T-cell (primary cell): ENCODE results near the gene HSPB2. TPM values are rescaled to one million over a fixed set of nuclear protein-coding genes. Genes with fewer than 3 reads are reported as not detected.

ENCODE experiments used
- ATAC-seq, 4 experiments: fragments of 200-7000 bp in 3 of 4; fragments of 150-1000 bp in 1 of 4; cut with Tn5 transposase; replicated peaks in 1 of 4; 1 replicate in 3 of 4; 2 replicates in 1 of 4; pipeline ENCODE4 v1.10.0; 2021; ENCODE audit warnings: moderate library complexity in 3 of 4, mild to moderate bottlenecking in 2 of 4, moderate number of reproducible peaks in 1 of 4
- CTCF ChIA-PET, 2 donors: fragments of 300-600 bp; sonication (Branson Sonifier 250); formaldehyde crosslinking; loops; one replicate each; lab custom pipeline; 2022; ENCODE audit warnings: antibody characterized with exemption in 2 of 2; lab: Charles Lee
- POLR2A ChIA-PET, 2 donors: fragments of 300-600 bp; sonication (Branson Sonifier 250); formaldehyde crosslinking; loops; one replicate each; lab custom pipeline; 2022; ENCODE audit warnings: antibody characterized with exemption in 2 of 2; lab: Charles Lee
- DNase-seq, 35 experiments: peaks; one replicate each; pipeline versions ENCODE4 v3.0.0 to v3.0.0-alpha.2; 2013 to 2023
- H3K27ac ChIP-seq: one replicate; pipeline ENCODE4 v1.5.1; 2013; ENCODE audit warnings: low read length
- H3K27me3 ChIP-seq, 2 experiments: replicated peaks in 1 of 2; 1 replicate in 1 of 2; 2 replicates in 1 of 2; pipeline versions ENCODE4 v1.6.1 to v1.7.0; 2013; ENCODE audit warnings: low read length in 1 of 2, mixed read lengths in 1 of 2; ENCODE audit not compliant: control insufficient read depth in 2 of 2, insufficient read depth in 2 of 2; ENCODE audit errors: extremely low read depth in 1 of 2
- H3K36me3 ChIP-seq, 2 donors: 1 replicate in 1 of 2; 2 replicates in 1 of 2; pipeline versions ENCODE4 v1.6.1 to v1.7.0; 2013; ENCODE audit warnings: low read length in 1 of 2; ENCODE audit not compliant: control insufficient read depth in 2 of 2, insufficient read depth in 1 of 2; ENCODE audit errors: extremely low read depth in 1 of 2
- H3K4me1 ChIP-seq, 2 experiments: 1 replicate in 1 of 2; 2 replicates in 1 of 2; pipeline versions ENCODE4 v1.6.1 to v1.7.0; 2013; ENCODE audit warnings: low read length in 2 of 2, mixed read lengths in 1 of 2; ENCODE audit not compliant: insufficient read depth in 2 of 2, control insufficient read depth in 1 of 2; ENCODE audit errors: extremely low read depth in 1 of 2
- H3K4me3 ChIP-seq, 2 donors: 1 replicate in 1 of 2; 2 replicates in 1 of 2; pipeline versions ENCODE4 v1.5.1 to v1.7.0; 2013; ENCODE audit warnings: mild to moderate bottlenecking in 2 of 2, low read length in 1 of 2, moderate library complexity in 1 of 2; ENCODE audit not compliant: control insufficient read depth in 1 of 2; ENCODE audit errors: extremely low read depth in 1 of 2
- H3K9me3 ChIP-seq: 2 replicates; pipeline ENCODE4 v1.7.0; 2013
- H3K27ac Mint-ChIP-seq, 2 donors: one replicate each; pipeline ENCODE4 v1.8.0; 2020 to 2021; ENCODE audit warnings: mild to moderate bottlenecking in 2 of 2, mixed read lengths in 2 of 2
- H3K27me3 Mint-ChIP-seq, 2 donors: one replicate each; pipeline ENCODE4 v1.8.0; 2021 to 2022; ENCODE audit warnings: mixed read lengths in 2 of 2
- H3K36me3 Mint-ChIP-seq: one replicate; pipeline ENCODE4 v1.8.0; 2021; ENCODE audit warnings: mixed read lengths
- H3K4me1 Mint-ChIP-seq, 3 donors: one replicate each; pipeline ENCODE4 v1.8.0; 2020 to 2022; ENCODE audit warnings: mixed read lengths in 3 of 3, mild to moderate bottlenecking in 1 of 3
- H3K4me3 Mint-ChIP-seq, 3 donors: one replicate each; pipeline ENCODE4 v1.8.0; 2020 to 2022; ENCODE audit warnings: mild to moderate bottlenecking in 3 of 3, mixed read lengths in 3 of 3, moderate library complexity in 3 of 3
- H3K9me3 Mint-ChIP-seq, 3 donors: one replicate each; pipeline ENCODE4 v1.8.0; 2020 to 2022; ENCODE audit warnings: mixed read lengths in 3 of 3
- WGBS: methylation state at CpG from one replicate; pipeline ENCODE4 v1.1.5; 2013; ENCODE audit warnings: missing lambda C conversion rate; ENCODE audit not compliant: insufficient coverage; 5-methylcytosine and 5-hydroxymethylcytosine counted together
- total RNA-seq, 35 experiments: library from RNA in 6 of 35; stranded (reverse) in 6 of 35; fragments of 120-200 nt in 1 of 35; gene quantifications; one replicate each; pipeline versions ENCODE4 v1.2.1 to v1.2.4 and lab custom pipeline; 2013 to 2026

HSPB2 gene, protein sequence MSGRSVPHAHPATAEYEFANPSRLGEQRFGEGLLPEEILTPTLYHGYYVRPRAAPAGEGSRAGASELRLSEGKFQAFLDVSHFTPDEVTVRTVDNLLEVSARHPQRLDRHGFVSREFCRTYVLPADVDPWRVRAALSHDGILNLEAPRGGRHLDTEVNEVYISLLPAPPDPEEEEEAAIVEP
- total RNA-seq (not detected), total RNA-seq (lab: John Stamatoyannopoulos, UW) (0 reads per million in 29 experiments)
- not detected for total RNA-seq (2013)

DNA sequence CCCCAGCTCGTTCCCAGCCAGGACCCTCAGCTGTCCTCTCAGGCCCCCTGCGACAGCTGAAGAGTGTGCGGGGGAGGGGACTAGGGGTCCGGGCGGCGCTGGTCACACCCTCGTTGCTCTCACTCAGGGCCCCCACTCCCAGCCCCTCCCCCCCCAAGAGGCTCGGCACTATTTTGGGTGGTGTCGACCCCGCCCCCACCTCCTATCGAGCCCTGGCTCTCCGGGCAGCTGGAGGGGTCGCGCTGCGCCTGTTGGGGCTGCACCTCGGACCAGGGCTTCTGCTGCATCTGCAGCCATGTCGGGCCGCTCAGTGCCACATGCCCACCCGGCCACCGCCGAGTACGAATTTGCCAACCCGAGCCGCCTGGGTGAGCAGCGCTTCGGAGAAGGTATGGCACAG, at the start of gene HSPB2:
Gene HSPB2 (plus strand): TSS at position 200 of the 400 bp plus-strand sequence. CDS start 96 bp downstream, at position 296.
- no peaks in the 10 kb centered on the region for H3K9me3 Mint-ChIP-seq

DNA sequence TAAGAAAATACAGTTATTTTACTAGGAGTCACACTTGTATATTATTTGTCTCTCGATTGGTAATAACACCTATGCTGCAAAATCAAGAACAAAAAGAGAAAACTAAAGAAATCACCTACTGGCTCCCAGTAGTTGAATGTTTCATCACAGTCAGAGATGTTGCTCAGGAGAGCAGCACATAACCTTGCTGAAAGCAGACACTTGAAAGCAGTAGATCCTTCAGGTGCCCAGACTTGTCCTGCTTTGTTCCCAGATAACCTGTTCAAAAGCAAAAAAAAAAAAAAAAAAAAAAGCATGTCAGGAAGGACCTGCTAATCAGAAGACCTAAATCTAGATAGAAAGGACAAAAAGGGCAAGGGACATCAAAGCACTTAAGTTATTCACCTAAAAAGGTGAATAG, 42.4 kb upstream of the HSPB2 start:
- POLR2A ChIA-PET = interaction anchor here (0.6 to 1.2 kb wide), 4 partner anchors 67 to 205 kb away, joined by 3 to 16 read pairs (median 12); partner anchors contain the start of gene DIXDC1 (in 1 of the 2)
- no peaks in the 10 kb centered on the region for H3K27me3 Mint-ChIP-seq
- H3K4me3 Mint-ChIP-seq = peak overlapping the region; percentile 32 to 91 (median 34)
- ATAC-seq = no peak
- H3K4me3 ChIP-seq = no peak overlapping the region
- no peak overlapping the region for H3K27ac Mint-ChIP-seq
- H3K9me3 Mint-ChIP-seq = no peaks in the 10 kb centered on the region
- CTCF ChIA-PET = interaction anchor here (0.6 to 2.8 kb wide), 9 partner anchors 11 to 1574 kb away, joined by 3 to 20 read pairs (median 5); partner anchors contain the start of genes CFAP68 (in 1 of the 2) and PPP2R1B (in 1 of the 2)
- H3K36me3 ChIP-seq = peaks cover 0 to 37% of the 10 kb centered on the region in 2 donors
- H3K4me1 ChIP-seq = peaks cover 4 to 8% of the 10 kb centered on the region in 2 experiments
- peaks cover 18 to 26% (median 22%) of the 10 kb centered on the region in 3 donors for H3K4me1 Mint-ChIP-seq
- H3K36me3 Mint-ChIP-seq = peaks cover 37% of the 10 kb centered on the region
- DNase-seq = no peak
- no CpG with 5 or more reads among the region's 1 CpG for WGBS
- H3K27ac ChIP-seq = peak overlapping the region; percentile 76
- H3K27me3 ChIP-seq = no peaks in the 10 kb centered on the region
- no peaks in the 10 kb centered on the region for H3K9me3 ChIP-seq

More for the DNA sequence above, at the start of gene HSPB2:
- H3K27me3 Mint-ChIP-seq = peaks cover 52 to 61% of the 10 kb centered on the region in 2 donors
- Histone ChIP-seq H3K36me3 (no peaks in the 10 kb centered on the region), H3K9me3 (no peaks in the 10 kb centered on the region), H3K27me3 (peaks cover 12 to 44% of the 10 kb centered on the region in 2 experiments), H3K4me3 (no peak within 1 kb of the TSS), H3K27ac (no peak within 1 kb of the TSS), H3K4me1 (peaks cover 0 to 4% of the 10 kb centered on the region in 2 experiments)
- WGBS = 18% methylated on average over 12 of the region's 26 CpGs
- no peak for DNase-seq
- no peak within 1 kb of the TSS for H3K27ac Mint-ChIP-seq
- CTCF ChIA-PET = no interaction called here
- no peaks in the 10 kb centered on the region for H3K36me3 Mint-ChIP-seq
- H3K4me3 Mint-ChIP-seq = no peak within 1 kb of the TSS
- no peak for ATAC-seq
- POLR2A ChIA-PET = interaction anchor here in 1 of 2 donors (0.5 to 0.6 kb wide), 2 partner anchors 17 to 21 kb away, joined by 5 to 7 read pairs; no protein-coding TSS in a partner anchor
- no peaks in the 10 kb centered on the region for H3K4me1 Mint-ChIP-seq

DNA sequence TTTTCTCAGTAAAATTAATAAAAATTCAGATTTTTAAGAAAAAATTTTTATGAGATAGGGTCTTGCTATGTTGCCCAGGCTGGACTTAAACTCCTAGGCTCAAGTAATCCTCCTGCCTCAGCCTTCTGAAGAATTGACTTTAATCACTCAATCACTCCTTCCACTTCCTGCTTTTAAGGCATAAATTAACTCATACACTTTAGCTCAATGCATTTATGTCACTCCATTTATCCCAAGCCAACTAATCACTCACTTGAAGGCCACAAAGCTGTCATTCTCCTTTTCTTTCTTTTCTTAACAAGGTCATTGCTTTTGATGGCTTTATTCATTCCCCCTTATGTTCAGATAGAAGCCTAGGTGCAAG, 42.0 kb upstream of the HSPB2 start:
- no peak for DNase-seq
- Histone ChIP-seq H3K27me3 (no peaks in the 10 kb centered on the region), H3K27ac (peak overlapping the region; percentile 76), H3K36me3 (peaks cover 0 to 39% of the 10 kb centered on the region in 2 donors), H3K4me1 (peaks cover 4 to 8% of the 10 kb centered on the region in 2 experiments), H3K4me3 (peak overlapping the region; percentile 72 to 79), H3K9me3 (no peaks in the 10 kb centered on the region)
- Mint-ChIP-seq H3K4me3 (peak overlapping the region; percentile 90 to 94 (median 91)), H3K27ac (peak overlapping the region; percentile 85 to 89), H3K27me3 (no peaks in the 10 kb centered on the region), H3K36me3 (peaks cover 34% of the 10 kb centered on the region), H3K4me1 (peaks cover 18 to 26% (median 22%) of the 10 kb centered on the region in 3 donors), H3K9me3 (no peaks in the 10 kb centered on the region)
- CTCF ChIA-PET = interaction anchor here (0.6 to 2.8 kb wide), 10 partner anchors 11 to 1575 kb away, joined by 3 to 20 read pairs (median 6); partner anchors contain the start of genes CFAP68 (in 1 of the 2) and PPP2R1B (in 1 of the 2)
- ATAC-seq = no peak
- POLR2A ChIA-PET = interaction anchor here (0.6 to 1.2 kb wide), 4 partner anchors 67 to 204 kb away, joined by 3 to 16 read pairs (median 12); partner anchors contain the start of gene DIXDC1 (in 1 of the 2)

DNA sequence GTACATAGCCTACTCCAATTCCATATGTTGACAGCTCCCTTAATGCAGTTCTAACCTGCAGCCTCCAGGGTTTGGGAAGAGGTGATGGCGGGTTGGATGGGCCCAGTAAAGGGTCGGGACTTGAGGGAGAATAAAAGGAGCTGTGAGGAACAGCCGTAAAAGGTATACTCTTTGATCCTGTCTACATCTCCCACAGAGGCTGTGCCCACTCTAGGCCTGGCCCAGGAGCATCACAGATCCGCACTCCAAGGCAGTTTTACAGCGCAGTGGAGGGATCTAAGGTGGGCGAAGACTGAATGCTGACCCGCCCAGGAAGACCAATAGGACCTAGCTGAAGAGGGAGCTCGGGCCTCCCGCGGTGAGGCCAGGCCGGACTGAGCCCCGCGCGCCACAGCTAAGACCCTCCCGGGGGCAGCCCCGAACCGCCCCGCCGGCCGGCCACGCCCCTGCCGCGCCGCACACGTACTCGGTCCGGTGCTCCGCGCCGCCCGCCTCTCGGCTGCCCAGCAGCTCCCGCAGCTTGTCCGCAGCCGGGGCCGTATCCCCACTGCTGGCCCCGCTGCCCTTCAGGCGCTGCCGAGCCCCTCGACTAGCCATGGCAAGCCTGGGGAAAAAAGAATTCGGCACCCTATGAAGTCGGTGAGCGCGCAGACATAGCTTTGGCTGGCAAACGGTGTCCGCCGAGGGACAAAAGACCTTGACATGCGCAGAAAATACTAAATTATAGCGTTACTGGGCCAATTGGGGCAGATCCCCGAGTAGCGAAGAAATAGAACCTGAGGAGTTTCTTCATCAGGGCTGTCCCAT, 41.4 kb upstream of the HSPB2 start, which contains the start of gene ALG9:
Gene ALG9 (minus strand): TSS at position 696 of the 807 bp plus-strand sequence. CDS start 99 bp downstream, at position 597.
- Mint-ChIP-seq H3K27ac (peak within 1 kb of the TSS; percentile 93 to 94), H3K9me3 (no peaks in the 10 kb centered on the region), H3K27me3 (no peaks in the 10 kb centered on the region), H3K4me3 (peak within 1 kb of the TSS; percentile 90 to 94 (median 91)), H3K4me1 (peaks cover 18 to 26% (median 22%) of the 10 kb centered on the region in 3 donors), H3K36me3 (peaks cover 33% of the 10 kb centered on the region)
- peak within 1 kb of the TSS; percentile 76 for H3K27ac ChIP-seq
- ChIA-PET POLR2A (interaction anchor here (0.6 to 1.8 kb wide), 8 partner anchors 11 to 274 kb away, joined by 3 to 16 read pairs (median 6); partner anchors contain the start of gene DIXDC1 (in 1 of the 2)), CTCF (interaction anchor here (0.5 to 2.8 kb wide), 17 partner anchors 9 to 1442 kb away, joined by 3 to 20 read pairs (median 4); partner anchors contain the start of genes CFAP68 (in 1 of the 2) and PPP2R1B (in 1 of the 2))
- H3K9me3 ChIP-seq = no peaks in the 10 kb centered on the region
- peak; percentile 71 to 92 (median 86) for DNase-seq
- no peaks in the 10 kb centered on the region for H3K27me3 ChIP-seq
- WGBS = under 1% methylated on average over 48 of the region's 51 CpGs
- H3K4me3 ChIP-seq = peak within 1 kb of the TSS; percentile 72 to 79
- H3K4me1 ChIP-seq = peaks cover 4 to 8% of the 10 kb centered on the region in 2 experiments
- peaks cover 0 to 41% of the 10 kb centered on the region in 2 donors for H3K36me3 ChIP-seq
- ATAC-seq = peak; percentile 89 to 91 (median 90)

DNA sequence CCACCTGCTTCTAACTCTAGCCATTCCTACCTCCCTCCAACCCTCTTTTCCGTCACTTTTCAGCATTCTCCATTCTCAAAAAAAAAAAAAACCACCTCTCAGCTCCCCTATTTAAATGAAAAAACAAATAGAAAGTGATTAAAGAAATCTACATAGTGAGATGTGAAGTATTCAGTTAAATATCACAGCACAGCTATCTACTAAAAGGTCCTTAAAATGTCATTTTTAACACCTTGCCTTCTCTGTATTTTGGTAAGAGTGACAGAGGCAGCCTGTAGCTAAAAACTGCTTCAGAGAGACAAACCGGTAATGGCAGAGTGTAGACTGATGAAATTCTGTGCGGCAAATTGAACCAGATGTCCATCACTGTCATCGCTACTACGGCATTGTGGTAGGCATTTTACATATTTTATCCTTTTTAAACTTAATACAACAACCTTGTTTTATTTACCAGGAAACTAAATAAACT, 40.8 kb upstream of the HSPB2 start:
- Mint-ChIP-seq H3K27ac (peak overlapping the region; percentile 93 to 94), H3K27me3 (no peaks in the 10 kb centered on the region), H3K4me1 (peaks cover 18 to 24% (median 22%) of the 10 kb centered on the region in 3 donors), H3K4me3 (peak overlapping the region; percentile 90 to 94 (median 91)), H3K9me3 (no peaks in the 10 kb centered on the region), H3K36me3 (peaks cover 28% of the 10 kb centered on the region)
- CTCF ChIA-PET = interaction anchor here (0.6 to 2.8 kb wide), 15 partner anchors 10 to 1441 kb away, joined by 3 to 20 read pairs (median 4); partner anchors contain the start of genes CFAP68 (in 1 of the 2) and PPP2R1B (in 1 of the 2)
- no CpG with 5 or more reads among the region's 5 CpGs for WGBS
- peak overlapping the region; percentile 76 for H3K27ac ChIP-seq
- POLR2A ChIA-PET = interaction anchor here (0.6 to 1.8 kb wide), 8 partner anchors 8 to 275 kb away, joined by 3 to 13 read pairs (median 4); no protein-coding TSS in a partner anchor
- H3K36me3 ChIP-seq = peaks cover 0 to 41% of the 10 kb centered on the region in 2 donors
- H3K4me1 ChIP-seq = peaks cover 4 to 8% of the 10 kb centered on the region in 2 experiments
- no peak for ATAC-seq
- H3K9me3 ChIP-seq = no peaks in the 10 kb centered on the region
- H3K27me3 ChIP-seq = no peaks in the 10 kb centered on the region
- no peak for DNase-seq
- H3K4me3 ChIP-seq = peak overlapping the region; percentile 72 to 79
